Fibroblast of skin of right quadriceps (primary cell): ENCODE results near the gene SEMG1.

Experiments
- DNase-seq: peaks from one replicate; pipeline ENCODE4 v3.0.0-alpha.2; 2013

Gene SEMG1

GRCh38 chr20:45206725-45207124 lies at the start of gene SEMG1:
Gene SEMG1 (plus strand): TSS chr20:45207033. CDS start chr20:45207054, 21 bp downstream.
- no peak for DNase-seq

GRCh38 chr20:45157962-45158361 lies 48.9 kb upstream of the SEMG1 start:
- peak; percentile 74 for DNase-seq

DNA sequence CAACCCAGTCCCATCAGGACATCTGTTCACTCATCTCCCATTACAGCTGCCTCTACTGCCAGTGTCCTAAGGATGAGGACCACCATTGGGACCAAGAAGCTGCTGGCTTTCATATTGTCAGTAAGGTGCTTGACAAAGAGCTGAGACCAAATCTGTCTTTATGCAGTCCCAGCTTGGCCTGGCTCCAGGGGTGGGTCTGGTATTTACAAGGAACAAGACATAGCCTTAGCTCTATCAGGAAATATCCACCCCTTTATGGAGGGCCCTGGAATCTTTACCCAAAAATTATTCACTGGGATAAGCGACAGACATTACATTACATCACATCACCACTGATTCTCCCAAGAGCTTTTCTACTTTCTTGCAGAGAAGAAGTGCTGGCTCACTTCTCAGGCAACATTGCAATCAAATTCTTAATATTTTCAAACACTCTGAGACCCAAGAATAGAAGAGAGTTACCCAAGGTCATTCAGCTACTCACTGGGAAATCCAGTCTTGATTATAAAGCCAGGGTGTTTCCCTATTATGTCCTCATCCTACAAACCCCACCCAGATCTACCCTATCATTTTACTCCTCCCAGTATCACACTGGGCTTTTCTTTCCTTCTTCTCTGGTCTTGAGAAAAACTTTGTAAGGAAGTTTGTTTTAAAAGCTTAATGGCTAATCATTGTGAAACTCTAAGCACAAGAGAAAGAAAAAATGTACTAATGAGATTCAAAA lies 43.6 kb upstream of the SEMG1 start:
- no peak for DNase-seq

DNA sequence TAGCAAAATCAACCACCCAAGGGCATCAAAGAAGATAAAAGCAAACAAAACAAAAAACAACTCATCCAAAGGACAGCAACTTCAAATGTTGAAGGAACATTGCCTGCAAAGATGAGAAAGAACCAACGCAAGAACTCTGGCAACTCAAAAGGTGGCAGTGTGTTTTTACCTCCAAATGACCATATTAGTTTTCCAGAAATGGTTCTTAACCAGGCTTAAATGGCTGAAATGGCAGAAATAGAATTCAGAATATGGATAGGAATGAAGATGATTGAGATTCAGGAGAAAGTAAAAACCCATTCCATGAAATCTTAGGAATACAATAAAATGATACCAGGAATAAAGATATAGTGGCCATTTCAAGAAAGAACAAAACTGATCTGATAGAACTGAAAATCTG lies 41.9 kb upstream of the SEMG1 start:
- no peak for DNase-seq

DNA sequence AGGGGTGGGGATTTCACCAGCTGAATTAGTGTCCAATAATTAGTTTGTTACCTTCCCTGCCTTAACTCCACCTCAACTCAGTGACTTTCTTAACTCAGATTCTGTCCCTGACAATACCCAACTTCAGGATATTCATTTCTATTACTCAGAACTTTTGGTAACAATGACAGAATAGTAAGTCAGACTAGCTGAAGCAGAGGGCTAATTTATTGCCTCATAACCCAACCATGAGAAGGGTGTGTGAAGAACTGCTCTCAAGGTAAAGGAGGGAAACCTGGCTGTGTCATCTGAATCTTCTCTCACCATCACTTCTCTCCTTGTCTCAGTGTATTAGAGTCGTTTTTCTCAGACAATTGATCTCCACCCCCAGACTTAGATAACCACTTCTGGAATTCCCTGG lies 33.3 kb upstream of the SEMG1 start:
- no peak for DNase-seq

- DNase-seq = no peak
These were observed 32.1 kb upstream of the SEMG1 start, which contains the start of gene PI3 for GRCh38 chr20:45174434-45175364. Gene PI3 (plus strand): TSS chr20:45174902. CDS start chr20:45174923, 21 bp downstream.

DNA sequence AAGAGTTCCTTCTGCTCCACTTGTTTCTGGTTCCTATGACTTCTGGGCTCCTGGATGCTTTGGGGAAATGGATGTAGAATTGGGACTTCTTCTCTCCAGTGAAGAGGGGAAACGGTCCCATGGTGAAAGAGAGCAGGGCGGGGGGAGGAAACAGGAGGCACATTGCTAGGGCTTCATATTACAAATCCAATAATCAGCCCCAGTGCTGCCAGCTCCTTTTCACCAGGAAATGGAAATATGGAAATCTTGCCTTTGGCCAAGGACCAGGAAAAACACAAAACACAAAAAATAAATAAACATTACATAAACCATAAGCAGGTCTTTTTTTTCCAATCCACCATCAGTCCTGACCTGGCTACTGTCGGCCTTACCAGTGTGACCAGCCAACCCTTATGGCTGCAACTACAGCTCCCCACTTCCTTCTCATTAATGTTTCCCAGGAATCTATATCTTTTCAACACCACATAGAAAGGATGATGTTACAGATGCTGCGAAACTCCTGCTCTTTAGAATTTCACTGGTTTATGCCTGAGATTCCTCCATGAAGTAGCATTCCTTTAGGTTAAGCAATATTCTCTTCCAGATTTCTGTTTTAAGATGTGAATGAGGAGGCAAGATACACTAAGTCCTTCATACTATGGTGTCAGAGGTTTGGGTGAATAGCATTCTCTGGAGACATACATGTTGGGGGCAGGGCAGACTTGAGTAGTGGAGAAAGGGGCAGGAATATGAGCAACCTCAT lies 30.1 kb upstream of the SEMG1 start:
- no peak for DNase-seq

DNA sequence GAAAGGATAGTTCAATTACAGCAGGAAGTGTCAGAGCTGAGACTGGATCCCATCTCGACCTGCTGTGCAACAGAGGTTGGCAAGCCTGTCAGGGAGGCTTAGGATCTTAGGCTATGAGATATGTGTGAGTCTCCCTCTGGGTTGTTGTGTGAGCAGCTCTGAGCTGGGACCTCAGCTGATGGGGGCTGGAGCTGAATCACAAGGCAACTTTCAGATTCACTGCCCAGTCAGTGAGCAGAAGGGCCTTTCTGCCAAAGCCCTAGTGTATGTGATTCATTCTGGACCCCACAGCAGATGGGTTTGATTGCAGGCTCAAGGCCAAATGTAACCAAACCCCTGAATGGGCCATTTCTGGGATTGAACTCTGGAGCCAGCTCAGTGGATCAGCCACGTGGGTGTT lies 27.7 kb upstream of the SEMG1 start:
- DNase-seq = no peak

DNA sequence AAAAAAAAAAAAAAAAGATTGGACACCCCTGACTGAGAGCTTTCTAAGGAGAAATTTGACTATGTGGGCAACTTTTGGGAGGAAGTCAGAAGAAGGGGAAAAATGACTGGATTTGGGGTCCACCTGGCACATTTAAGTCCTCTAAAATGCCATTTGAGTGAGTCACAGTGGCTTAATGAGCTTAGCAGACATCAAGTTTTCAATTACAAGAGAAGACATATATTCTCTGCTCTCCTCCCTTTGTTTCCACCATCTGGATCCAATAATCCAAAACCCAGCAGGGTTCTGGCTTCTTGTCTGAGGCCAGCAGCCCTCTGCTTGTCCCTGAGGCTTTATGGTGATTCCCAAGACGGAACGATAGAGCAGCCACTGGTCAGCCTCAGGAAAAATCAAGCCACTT lies 25.2 kb upstream of the SEMG1 start:
- peak; percentile 57 for DNase-seq

GRCh38 chr20:45183084-45183483 lies 23.7 kb upstream of the SEMG1 start:
- no peak for DNase-seq

GRCh38 chr20:45187693-45188092 lies 19.1 kb upstream of the SEMG1 start:
- DNase-seq = no peak

- DNase-seq = no peak
These were observed 17.7 kb upstream of the SEMG1 start for GRCh38 chr20:45189067-45189609.

DNA sequence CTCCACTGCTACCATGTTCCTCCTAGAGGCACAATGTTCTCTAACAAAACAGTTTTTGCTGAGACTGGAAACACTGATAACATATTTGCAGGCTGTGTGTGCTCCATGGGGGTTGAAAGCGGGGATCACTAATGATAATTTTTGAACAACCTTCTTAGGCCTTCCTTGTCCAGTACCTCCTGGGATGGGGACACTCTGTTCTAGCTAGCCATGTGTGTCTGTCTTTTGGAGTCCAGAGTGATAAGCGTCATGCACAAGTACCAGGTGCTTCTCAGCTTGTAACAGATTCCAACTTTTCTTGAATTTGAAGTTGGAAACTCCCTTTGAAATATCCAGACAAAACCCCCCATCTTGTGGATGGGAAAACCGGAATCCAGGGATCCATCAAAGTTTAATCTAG lies 17.0 kb upstream of the SEMG1 start:
- no peak for DNase-seq

- no peak for DNase-seq
These were observed 14.9 kb upstream of the SEMG1 start for GRCh38 chr20:45191926-45192325.

DNA sequence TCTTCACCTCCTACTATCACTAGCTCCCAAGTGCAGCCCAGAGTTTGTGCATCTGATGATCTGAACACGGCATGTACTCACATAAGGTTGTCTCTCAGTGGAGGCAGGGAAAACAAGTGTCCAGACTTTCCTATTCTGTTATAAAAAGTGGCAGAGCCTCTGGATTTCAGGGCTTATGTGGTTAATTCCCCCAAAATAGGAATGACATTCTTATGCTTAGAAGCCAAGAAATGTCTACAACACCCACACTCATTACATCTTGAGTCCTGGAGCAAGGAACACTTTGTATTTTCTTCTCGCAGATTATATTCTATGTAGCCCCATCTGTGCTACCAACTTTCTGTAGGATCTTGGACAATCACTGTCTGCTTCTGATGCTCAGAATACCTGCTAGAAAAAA lies 13.5 kb upstream of the SEMG1 start:
- DNase-seq = no peak

GRCh38 chr20:45209924-45210323 lies 3.1 kb downstream of the SEMG1 start:
- no peak for DNase-seq

DNA sequence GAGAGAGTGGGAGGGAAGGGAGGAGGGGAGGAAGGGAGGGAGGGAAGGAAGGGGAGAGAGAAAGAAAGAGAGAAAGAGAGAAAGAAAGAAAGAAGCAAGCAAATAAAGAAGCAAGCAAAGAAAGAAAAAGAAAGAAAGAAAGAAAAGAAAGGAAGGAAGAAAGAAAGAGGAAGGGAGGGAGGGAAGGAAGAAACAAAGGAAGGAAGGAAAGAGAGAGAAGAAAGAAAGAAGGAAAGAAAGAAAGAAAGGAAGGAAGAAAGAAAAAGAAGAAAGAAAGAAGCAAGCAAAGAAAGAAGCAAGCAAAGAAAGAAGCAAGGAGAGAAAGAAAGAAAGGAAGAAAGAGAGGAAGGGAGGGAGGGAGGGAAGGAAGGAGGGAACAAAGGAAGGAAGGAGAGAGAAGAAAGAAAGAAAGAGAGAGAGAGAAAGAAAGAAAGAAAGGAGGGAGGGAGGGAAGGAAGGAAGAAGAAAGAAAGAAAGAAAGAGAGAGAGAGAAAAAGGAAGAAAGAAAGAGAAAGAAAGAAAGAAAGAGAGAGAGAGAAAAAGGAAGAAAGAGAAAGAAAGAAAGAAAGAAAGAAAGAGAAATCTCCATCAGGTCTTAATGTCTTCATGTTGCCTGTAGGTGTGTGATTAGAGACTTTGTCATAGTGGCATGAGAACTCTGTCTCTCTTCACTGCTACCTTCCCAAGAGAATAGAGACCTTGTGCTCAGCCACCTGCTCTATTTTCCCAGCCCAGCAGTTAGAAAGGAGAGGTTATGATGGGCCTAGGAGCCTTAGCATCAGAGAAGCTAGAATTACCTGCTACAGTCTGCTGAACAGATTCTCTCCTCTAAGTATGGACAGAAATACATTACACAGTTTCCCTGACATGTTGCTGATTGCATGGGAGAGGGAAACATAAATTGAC lies 5.0 kb downstream of the SEMG1 start:
- DNase-seq = no peak

DNA sequence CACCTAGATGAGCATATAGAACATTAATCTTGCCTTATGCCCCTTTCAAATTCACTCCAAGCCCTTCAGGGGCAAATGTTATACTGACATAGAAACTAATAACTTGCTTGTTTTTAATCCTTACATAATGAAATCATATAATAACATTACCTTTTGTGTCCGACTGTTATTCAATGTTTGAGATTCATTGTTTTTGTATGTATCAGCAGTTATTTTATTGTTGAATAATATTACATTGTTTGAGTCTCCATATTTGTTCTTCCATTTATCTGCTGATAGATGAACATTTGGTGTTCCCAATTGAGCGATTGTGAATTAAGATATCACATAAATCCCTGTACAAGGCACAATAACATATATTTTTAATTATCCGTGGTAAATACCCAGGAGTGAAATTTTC lies 6.0 kb downstream of the SEMG1 start:
- DNase-seq = no peak

GRCh38 chr20:45218124-45218523 lies 11.3 kb downstream of the SEMG1 start:
- no peak for DNase-seq

- no peak for DNase-seq
These were observed 11.8 kb downstream of the SEMG1 start for GRCh38 chr20:45218636-45219035.

DNA sequence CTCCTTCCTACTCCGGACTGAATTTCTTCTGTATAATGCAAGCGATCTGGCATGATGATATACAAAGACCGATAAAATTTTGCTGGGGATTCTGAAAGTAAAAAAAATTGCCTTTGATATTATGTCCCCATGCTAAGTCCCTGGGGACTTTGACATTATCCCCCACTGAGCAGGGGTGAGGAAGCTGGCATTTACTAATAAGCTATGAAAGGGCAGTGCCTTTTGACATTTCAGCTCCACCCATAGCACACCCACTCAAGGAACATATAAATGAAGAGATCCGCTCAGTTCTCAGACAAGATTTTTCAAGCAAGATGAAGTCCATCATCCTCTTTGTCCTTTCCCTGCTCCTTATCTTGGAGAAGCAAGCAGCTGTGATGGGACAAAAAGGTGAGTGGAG lies 14.2 kb downstream of the SEMG1 start, which contains the start of gene SEMG2:
Gene SEMG2 (plus strand): TSS at position 298 of the 400 bp plus-strand sequence. CDS start 17 bp downstream, at position 315.
- no peak for DNase-seq

DNA sequence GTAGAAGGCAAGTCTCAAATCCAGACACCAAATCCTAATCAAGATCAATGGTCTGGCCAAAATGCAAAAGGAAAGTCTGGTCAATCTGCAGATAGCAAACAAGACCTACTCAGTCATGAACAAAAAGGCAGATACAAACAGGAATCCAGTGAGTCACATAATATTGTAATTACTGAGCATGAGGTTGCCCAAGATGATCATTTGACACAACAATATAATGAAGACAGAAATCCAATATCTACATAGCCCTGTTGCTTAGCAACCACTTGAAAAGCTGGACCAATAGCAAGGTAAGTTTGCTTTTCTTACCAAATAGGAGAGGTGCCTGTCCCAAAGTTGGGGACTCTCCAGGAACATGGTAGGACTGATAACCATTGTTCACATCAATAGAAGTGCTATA lies 16.3 kb downstream of the SEMG1 start:
- DNase-seq = no peak
